K562 (cell line): Measurements from ENCODE around the gene SORCS1. TPM values are rescaled to one million over a fixed set of nuclear protein-coding genes. Genes with fewer than 3 reads are reported as not detected.

Source experiments
- ATAC-seq: fragments of 200-7000 bp; cut with Tn5 transposase; 3 replicates; pipeline ENCODE4 v1.9.1; 2020; ENCODE audit warnings: moderate library complexity
- BruUV-seq: library from RNA; stranded (reverse); fragments of 400-500 nt; replicated peaks from 2 replicates; lab custom pipeline; 2021; lab: Mats Ljungman, UMichigan
- CTCF ChIA-PET: fragments of 300-600 bp; formaldehyde crosslinking; extraction: SDS; loops from one replicate; lab custom pipeline; 2021; ENCODE audit warnings: low intra/inter-chr PET ratio; lab: Yijun Ruan, JAX
- POLR2A ChIA-PET: fragments of 300-600, 350-650 bp; sonication (Branson Sonifier 250); formaldehyde crosslinking; extraction: SDS; loops from one replicate; lab custom pipeline; 2021; ENCODE audit warnings: antibody characterized with exemption, inconsistent platforms; lab: Yijun Ruan, JAX
- DNase-seq, 4 experiments: peaks; one replicate each; pipeline versions ENCODE4 v3.0.0 to v3.0.0-alpha.2; 2011 to 2018; ENCODE audit warnings: low spot score in 3 of 4, mixed read lengths in 3 of 4; ENCODE audit errors: extremely low read depth in 1 of 4
- FAIRE-seq: peaks from 2 replicates; lab custom pipeline; 2011; peaks lifted over from hg19 to GRCh38; lab: Jason Lieb, UNC
- H2AFZ ChIP-seq: 2 replicates; pipeline ENCODE4 v1.6.0; 2011; ENCODE audit warnings: low read depth, low read length, control low read depth, inconsistent platforms
- H3K27ac ChIP-seq: fragments of 200-600 bp; 3 replicates; pipeline ENCODE4 v1.8.0; 2011; ENCODE audit warnings: low read depth, mild to moderate bottlenecking, control low read depth, inconsistent platforms, low read length, moderate library complexity, mixed read lengths; ENCODE audit errors: extremely low read depth
- H3K27me3 ChIP-seq, 2 experiments: fragments of 300-600 bp in 1 of 2; 2 replicates in 1 of 2; 3 replicates in 1 of 2; pipeline versions ENCODE4 v1.6.0 to v1.8.0; 2011; ENCODE audit warnings: inconsistent platforms in 2 of 2, low read length in 2 of 2, mild to moderate bottlenecking in 1 of 2, mixed read lengths in 1 of 2, moderate library complexity in 1 of 2; ENCODE audit not compliant: control insufficient read depth in 2 of 2, insufficient read depth in 2 of 2
- H3K36me3 ChIP-seq: fragments of 300-600 bp; 3 replicates; pipeline ENCODE4 v1.8.0; 2011; ENCODE audit warnings: mild to moderate bottlenecking, low read length, inconsistent platforms; ENCODE audit not compliant: control insufficient read depth, insufficient read depth
- H3K4me1 ChIP-seq, 2 experiments: fragments of 200-600 bp in 1 of 2; replicated peaks in 1 of 2; 2 replicates in 1 of 2; 3 replicates in 1 of 2; pipeline versions ENCODE4 v1.5.1 to v1.8.0; 2011; ENCODE audit warnings: inconsistent platforms in 2 of 2, low read length in 2 of 2, mild to moderate bottlenecking in 1 of 2, mixed read lengths in 1 of 2, moderate library complexity in 1 of 2; ENCODE audit not compliant: control insufficient read depth in 2 of 2, insufficient read depth in 2 of 2
- H3K4me2 ChIP-seq: 2 replicates; pipeline ENCODE4 v1.6.1; 2011; ENCODE audit warnings: low read length, control low read depth, inconsistent platforms, mixed read lengths; ENCODE audit not compliant: insufficient read depth
- H3K4me3 ChIP-seq: fragments of 200-600 bp; sonication (generic), shearing (Covaris generic); 2 replicates; pipeline ENCODE4 v1.5.1; 2016; ENCODE audit warnings: control low read depth, inconsistent platforms
- H3K79me2 ChIP-seq: fragments of 200-600 bp; 3 replicates; pipeline ENCODE4 v1.8.0; 2011; ENCODE audit warnings: low read length, inconsistent platforms; ENCODE audit not compliant: control insufficient read depth, insufficient read depth
- H3K9ac ChIP-seq, 2 experiments: 2 replicates each; pipeline versions ENCODE4 v1.6.0 to v1.6.1; 2011; ENCODE audit warnings: low read depth in 2 of 2, low read length in 2 of 2, control low read depth in 1 of 2, inconsistent platforms in 1 of 2, mild to moderate bottlenecking in 1 of 2, mixed read lengths in 1 of 2; ENCODE audit not compliant: insufficient read depth in 1 of 2
- H3K9me1 ChIP-seq: one replicate; pipeline ENCODE4 v1.6.0; 2011; ENCODE audit warnings: inconsistent platforms, mild to moderate bottlenecking, low read length, moderate library complexity; ENCODE audit not compliant: control insufficient read depth, insufficient read depth
- H3K9me3 ChIP-seq: replicated peaks from 2 replicates; pipeline ENCODE4 v1.5.1; 2011; ENCODE audit warnings: low read depth, low read length, inconsistent platforms; ENCODE audit not compliant: control insufficient read depth, insufficient read depth
- H4K20me1 ChIP-seq: replicated peaks from 2 replicates; pipeline ENCODE4 v1.6.1; 2011; ENCODE audit warnings: low read length, inconsistent platforms, mixed read lengths; ENCODE audit not compliant: control insufficient read depth, insufficient read depth
- CTBP1 ChIP-seq: fragments of 450-650 bp; IDR thresholded peaks from 2 replicates; pipeline ENCODE4 v1.6.1; 2016; ENCODE audit warnings: borderline replicate concordance
- ELF2 ChIP-seq: fragments of 250-450 bp; sonication (Bioruptor Pico); IDR thresholded peaks from 2 replicates; pipeline ENCODE4 v1.5.0; 2021; ENCODE audit warnings: mild to moderate bottlenecking
- GATAD2A ChIP-seq: fragments of 450-650 bp; IDR thresholded peaks from 2 replicates; pipeline ENCODE4 v1.6.1; 2017
- NFE2 ChIP-seq: IDR thresholded peaks from 2 replicates; pipeline ENCODE4 v1.6.1; 2014; ENCODE audit warnings: antibody characterized with exemption, low read depth
- NFRKB ChIP-seq: fragments of 450-650 bp; IDR thresholded peaks from 2 replicates; pipeline ENCODE4 v1.6.1; 2016; ENCODE audit warnings: low read depth
- PCBP1 ChIP-seq: fragments of 200-400 bp; formaldehyde crosslinking; IDR thresholded peaks from 2 replicates; pipeline ENCODE4 v1.6.1; 2018; ENCODE audit warnings: mild to moderate bottlenecking, low read depth, low read length; ENCODE audit not compliant: poor library complexity, severe bottlenecking
- RBM22 ChIP-seq: fragments of 200-400 bp; formaldehyde crosslinking; IDR thresholded peaks from 2 replicates; pipeline ENCODE4 v1.6.1; 2018; ENCODE audit warnings: low read length, low read depth; ENCODE audit not compliant: poor library complexity, severe bottlenecking
- SMAD4 ChIP-seq: fragments of 250-450 bp; sonication (Bioruptor Pico); conservative IDR thresholded peaks from 2 replicates; pipeline ENCODE4 v1.8.0; 2021; ENCODE audit warnings: inconsistent platforms, mild to moderate bottlenecking, moderate library complexity
- WHSC1 ChIP-seq: IDR thresholded peaks from one replicate; pipeline ENCODE4 v1.6.1; 2012; ENCODE audit warnings: low read length, control low read depth, inconsistent platforms
- XRCC4 ChIP-seq: IDR thresholded peaks from one replicate; pipeline ENCODE4 v1.6.1; 2011; ENCODE audit not compliant: insufficient read depth, insufficient read length; ENCODE audit errors: extremely low read depth
- ZBED1 ChIP-seq: IDR thresholded peaks from 2 replicates; pipeline ENCODE4 v1.6.1; 2014
- ZC3H4 ChIP-seq: sonication (generic); formaldehyde crosslinking; IDR thresholded peaks from 2 replicates; pipeline ENCODE4 v1.9.0; 2021; ENCODE audit warnings: missing genetic modification reagents, borderline replicate concordance
- ZNF239 ChIP-seq: fragments of 250-450 bp; sonication (Bioruptor Pico); IDR thresholded peaks from 2 replicates; pipeline ENCODE4 v1.4.0; 2020; ENCODE audit warnings: mild to moderate bottlenecking
- ZNF384 ChIP-seq: IDR thresholded peaks from 2 replicates; pipeline ENCODE4 v1.6.1; 2012; ENCODE audit warnings: low read depth, low read length, improper control_type of control experiment
- ZNF77 ChIP-seq: fragments of 250-450 bp; sonication (Bioruptor Pico); IDR thresholded peaks from 2 replicates; pipeline ENCODE4 v1.5.0; 2020
- WGBS: fragments of 100-300 bp; shearing (Covaris generic); methylation state at CpG from one replicate; pipeline ENCODE4 v1.1.6; 2016; ENCODE audit warnings: low coverage, mixed read lengths; ENCODE audit not compliant: insufficient coverage; ENCODE audit errors: missing lambda C conversion rate; 5-methylcytosine and 5-hydroxymethylcytosine counted together
- in situ Hi-C: fragments of 300-500 bp; cut with MboI; formaldehyde crosslinking; loops from 4 replicates; pipeline ENCODE4 v1.15.0; 2018; ENCODE audit warnings: inconsistent platforms, mixed read lengths
- intact Hi-C: fragments of 100-400 bp; cut with micrococcal nuclease; formaldehyde crosslinking; loops from 2 replicates; pipeline ENCODE4 v1.14.2; 2022
- polyA plus RNA-seq, 8 experiments: library from polyadenylated mRNA; depleted of rRNA in 4 of 8; stranded (reverse) in 5 of 8; unstranded in 3 of 8; fragments of >200 nt; fragmentation: Nextera tagmentation in 2 of 8; fragmentation: Illumina TruSeq in 1 of 8; extraction: Ambion mirVana in 2 of 8; extraction: Trizol in 1 of 8; gene quantifications; 2 replicates each; pipeline versions ENCODE4 v1.2.1 to v1.2.3, GENCODE V29; 2011 to 2014; ENCODE audit warnings: inconsistent platforms in 1 of 8, missing spikeins in 1 of 8
- total RNA-seq, 7 experiments: library from RNA; depleted of rRNA in 6 of 7; stranded (reverse); fragments of >200 nt in 6 of 7; fragmentation: Illumina TruSeq in 2 of 7; extraction: Trizol in 2 of 7; gene quantifications; 2 replicates each; pipeline versions ENCODE4 v1.2.1 to v1.2.3, GENCODE V29; 2011 to 2021; ENCODE audit warnings: low replicate concordance in 1 of 7
- TF ChIP-seq, protein P1 (sequence below): fragments of 250-450 bp; sonication (Bioruptor Pico); IDR thresholded peaks from 2 replicates; pipeline ENCODE4 v1.5.0; 2020; ENCODE audit warnings: mild to moderate bottlenecking, borderline replicate concordance
- TF ChIP-seq, protein P2 (sequence below): fragments of 450-650 bp; IDR thresholded peaks from 2 replicates; pipeline ENCODE4 v1.6.1; 2018; ENCODE audit not compliant: partially characterized antibody
- TF ChIP-seq, protein P3 (sequence below): fragments of 250-450 bp; sonication (Bioruptor Pico); IDR thresholded peaks from 2 replicates; pipeline ENCODE4 v1.8.0; 2021; ENCODE audit warnings: moderate library complexity, mild to moderate bottlenecking, inconsistent platforms

Gene SORCS1
- total and polyA plus RNA-seq, 9 of the 15 experiments (the other 6 are each of a cell fraction or from before 2014, with no cell fraction given): 1.5 to 3.9 (median 2.7) TPM

DNA sequence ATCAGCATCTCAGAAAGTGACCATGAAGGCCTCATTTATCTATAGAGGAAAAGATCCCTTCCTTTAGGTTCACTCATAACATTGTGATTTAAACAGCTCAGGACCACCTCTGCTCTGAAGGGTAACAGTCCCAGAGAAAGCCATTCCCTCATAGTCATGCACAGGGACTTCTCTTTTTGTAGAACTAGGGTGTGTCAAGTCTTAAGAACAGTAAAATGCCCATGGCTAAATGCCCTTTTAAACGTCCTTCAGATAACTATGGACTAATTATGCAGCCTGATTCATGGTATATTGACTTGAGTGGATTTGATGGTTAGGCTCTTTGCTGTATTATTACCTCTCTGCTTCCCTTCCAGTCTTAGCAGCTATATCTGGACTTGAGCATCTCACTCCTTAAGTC, 337.8 kb downstream of the SORCS1 start (continued):
- TF ChIP-seq, protein P1, sequence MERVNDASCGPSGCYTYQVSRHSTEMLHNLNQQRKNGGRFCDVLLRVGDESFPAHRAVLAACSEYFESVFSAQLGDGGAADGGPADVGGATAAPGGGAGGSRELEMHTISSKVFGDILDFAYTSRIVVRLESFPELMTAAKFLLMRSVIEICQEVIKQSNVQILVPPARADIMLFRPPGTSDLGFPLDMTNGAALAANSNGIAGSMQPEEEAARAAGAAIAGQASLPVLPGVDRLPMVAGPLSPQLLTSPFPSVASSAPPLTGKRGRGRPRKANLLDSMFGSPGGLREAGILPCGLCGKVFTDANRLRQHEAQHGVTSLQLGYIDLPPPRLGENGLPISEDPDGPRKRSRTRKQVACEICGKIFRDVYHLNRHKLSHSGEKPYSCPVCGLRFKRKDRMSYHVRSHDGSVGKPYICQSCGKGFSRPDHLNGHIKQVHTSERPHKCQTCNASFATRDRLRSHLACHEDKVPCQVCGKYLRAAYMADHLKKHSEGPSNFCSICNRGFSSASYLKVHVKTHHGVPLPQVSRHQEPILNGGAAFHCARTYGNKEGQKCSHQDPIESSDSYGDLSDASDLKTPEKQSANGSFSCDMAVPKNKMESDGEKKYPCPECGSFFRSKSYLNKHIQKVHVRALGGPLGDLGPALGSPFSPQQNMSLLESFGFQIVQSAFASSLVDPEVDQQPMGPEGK: no peak
- TF ChIP-seq NFE2 (no peak), GATAD2A (no peak), ZNF239 (CRISPR knock-in tag) (no peak), RBM22 (no peak)
- TF ChIP-seq, all 486 proteins: peak for 0

DNA sequence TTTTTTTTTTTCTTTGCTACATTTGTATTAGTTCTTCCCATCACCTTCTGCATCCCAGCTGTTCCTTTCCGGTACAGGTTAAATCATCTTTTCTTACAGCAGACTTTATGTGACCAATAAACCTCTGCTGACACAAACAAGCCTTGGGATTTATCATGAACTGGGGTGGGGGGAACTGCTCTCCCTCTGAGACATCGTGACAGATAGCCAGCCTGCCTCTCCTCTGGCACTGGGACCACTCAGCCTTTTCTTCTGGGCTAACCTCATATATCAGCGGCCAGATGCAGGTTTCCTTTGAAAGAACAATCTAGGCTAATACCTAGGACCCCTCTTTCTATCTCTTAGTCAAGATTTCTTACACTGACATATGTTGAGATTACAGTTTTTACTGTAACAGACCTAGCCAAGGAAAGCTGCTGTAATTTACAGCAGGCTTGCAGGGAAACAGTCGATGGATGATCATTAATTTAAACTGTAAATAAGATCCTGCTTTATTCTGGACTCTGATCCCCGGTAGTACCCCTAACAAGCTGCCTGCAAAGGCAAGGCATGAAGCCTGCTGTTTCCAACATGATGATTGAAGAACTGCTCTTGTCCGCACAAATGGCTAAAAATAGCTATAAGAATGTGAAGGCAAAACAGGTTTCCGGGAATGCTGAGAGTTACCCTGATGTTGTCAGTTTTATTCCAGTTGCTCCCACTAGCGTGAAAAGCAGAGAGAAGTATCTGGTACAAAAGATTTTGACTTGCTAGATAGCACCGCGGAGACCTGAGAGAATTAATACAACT, 338.7 kb downstream of the SORCS1 start:
- Histone ChIP-seq H4K20me1 (no peaks in the 10 kb centered on the region), H3K4me3 (no peak overlapping the region), H3K27me3 (no peaks in the 10 kb centered on the region), H3K9ac (no peak overlapping the region), H3K36me3 (no peaks in the 10 kb centered on the region), H3K79me2 (no peaks in the 10 kb centered on the region), H3K9me3 (no peaks in the 10 kb centered on the region), H3K4me1 (no peaks in the 10 kb centered on the region; a peak in 2 of 5 replicates), H3K9me1 (no peaks in the 10 kb centered on the region), H3K27ac (no peak overlapping the region), H3K4me2 (no peak overlapping the region), H2AFZ (no peak overlapping the region)
- CTCF ChIA-PET: no interaction called here
- POLR2A ChIA-PET: no interaction called here
- DNase-seq (no peak), FAIRE-seq (no peak), ATAC-seq (no peak)
- no peak for TF ChIP-seq ZC3H4 (CRISPR knock-in tag)
- no peak for TF ChIP-seq ELF2 (CRISPR knock-in tag)
- TF ChIP-seq ZNF77: no peak
- TF ChIP-seq, protein P2, sequence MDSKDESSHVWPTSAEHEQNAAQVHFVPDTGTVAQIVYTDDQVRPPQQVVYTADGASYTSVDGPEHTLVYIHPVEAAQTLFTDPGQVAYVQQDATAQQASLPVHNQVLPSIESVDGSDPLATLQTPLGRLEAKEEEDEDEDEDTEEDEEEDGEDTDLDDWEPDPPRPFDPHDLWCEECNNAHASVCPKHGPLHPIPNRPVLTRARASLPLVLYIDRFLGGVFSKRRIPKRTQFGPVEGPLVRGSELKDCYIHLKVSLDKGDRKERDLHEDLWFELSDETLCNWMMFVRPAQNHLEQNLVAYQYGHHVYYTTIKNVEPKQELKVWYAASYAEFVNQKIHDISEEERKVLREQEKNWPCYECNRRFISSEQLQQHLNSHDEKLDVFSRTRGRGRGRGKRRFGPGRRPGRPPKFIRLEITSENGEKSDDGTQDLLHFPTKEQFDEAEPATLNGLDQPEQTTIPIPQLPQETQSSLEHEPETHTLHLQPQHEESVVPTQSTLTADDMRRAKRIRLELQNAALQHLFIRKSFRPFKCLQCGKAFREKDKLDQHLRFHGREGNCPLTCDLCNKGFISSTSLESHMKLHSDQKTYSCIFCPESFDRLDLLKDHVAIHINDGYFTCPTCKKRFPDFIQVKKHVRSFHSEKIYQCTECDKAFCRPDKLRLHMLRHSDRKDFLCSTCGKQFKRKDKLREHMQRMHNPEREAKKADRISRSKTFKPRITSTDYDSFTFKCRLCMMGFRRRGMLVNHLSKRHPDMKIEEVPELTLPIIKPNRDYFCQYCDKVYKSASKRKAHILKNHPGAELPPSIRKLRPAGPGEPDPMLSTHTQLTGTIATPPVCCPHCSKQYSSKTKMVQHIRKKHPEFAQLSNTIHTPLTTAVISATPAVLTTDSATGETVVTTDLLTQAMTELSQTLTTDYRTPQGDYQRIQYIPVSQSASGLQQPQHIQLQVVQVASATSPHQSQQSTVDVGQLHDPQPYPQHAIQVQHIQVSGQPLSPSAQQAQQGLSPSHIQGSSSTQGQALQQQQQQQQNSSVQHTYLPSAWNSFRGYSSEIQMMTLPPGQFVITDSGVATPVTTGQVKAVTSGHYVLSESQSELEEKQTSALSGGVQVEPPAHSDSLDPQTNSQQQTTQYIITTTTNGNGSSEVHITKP: no peak
- TF ChIP-seq WHSC1: no peak
- TF ChIP-seq PCBP1: no peak
- no peak for TF ChIP-seq CTBP1
- TF ChIP-seq ZNF384: no peak
- no peak for TF ChIP-seq XRCC4
- TF ChIP-seq, protein P3, sequence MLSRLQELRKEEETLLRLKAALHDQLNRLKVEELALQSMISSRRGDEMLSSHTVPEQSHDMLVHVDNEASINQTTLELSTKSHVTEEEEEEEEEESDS: no peak
- TF ChIP-seq ZBED1: no peak
- TF ChIP-seq SMAD4: no peak
- no peak for TF ChIP-seq NFRKB
- WGBS: 4% methylated on average over 10 of the region's 10 CpGs
- in situ Hi-C loops (no loop called here), intact Hi-C loops (no loop called here)
- no TSS peak for BruUV-seq
